K562 (cell line): ENCODE measurements around the gene YES1. TPM values are rescaled to one million over a fixed set of nuclear protein-coding genes. Genes with fewer than 3 reads are reported as not detected.

Source experiments
- ARID4B ChIP-seq: sonication (generic); formaldehyde crosslinking; IDR thresholded peaks from 2 replicates; pipeline ENCODE4 v1.8.0; 2022; ENCODE audit warnings: mild to moderate bottlenecking, missing genetic modification reagents
- CEBPZ ChIP-seq: fragments of 150-350 bp; IDR thresholded peaks from 2 replicates; pipeline ENCODE4 v1.6.1; 2014; ENCODE audit warnings: low read depth, mild to moderate bottlenecking, low read length, borderline replicate concordance
- CREB5 ChIP-seq: fragments of 250-450 bp; sonication (Bioruptor Pico); IDR thresholded peaks from 2 replicates; pipeline ENCODE4 v1.5.0; 2020; ENCODE audit warnings: mild to moderate bottlenecking
- DIDO1 ChIP-seq: fragments of 450-650 bp; IDR thresholded peaks from 2 replicates; pipeline ENCODE4 v1.6.1; 2016; ENCODE audit warnings: low read depth, missing biosample characterization, missing genetic modification characterization
- ETS1 ChIP-seq: conservative IDR thresholded peaks from 2 replicates; pipeline ENCODE4 v1.6.1; 2011; ENCODE audit warnings: low read depth, mild to moderate bottlenecking, low read length; ENCODE audit not compliant: control insufficient read depth
- MAFF ChIP-seq: IDR thresholded peaks from 2 replicates; pipeline ENCODE4 v1.6.1; 2012; ENCODE audit warnings: low read length, improper control_type of control experiment
- MAFG ChIP-seq: fragments of 450-650 bp; conservative IDR thresholded peaks from 2 replicates; pipeline ENCODE4 v1.6.1; 2016; ENCODE audit warnings: missing genetic modification characterization, missing compliant biosample characterization
- MLLT1 ChIP-seq, 2 experiments: fragments of 450-650 bp; IDR thresholded peaks; 2 replicates each; pipeline ENCODE4 v1.6.1; 2016
- MYC ChIP-seq, 2 experiments: fragments of 250-450 bp in 1 of 2; sonication (Bioruptor Pico) in 1 of 2; IDR thresholded peaks; 2 replicates each; pipeline versions ENCODE4 v1.5.1 to v1.6.1; 2012 to 2021; ENCODE audit warnings: low read depth in 2 of 2, borderline replicate concordance in 1 of 2, improper control_type of control experiment in 1 of 2, low read length in 1 of 2, mild to moderate bottlenecking in 1 of 2, moderate library complexity in 1 of 2
- NCOA4 ChIP-seq: fragments of 450-650 bp; IDR thresholded peaks from 2 replicates; pipeline ENCODE4 v1.6.1; 2018; ENCODE audit warnings: mild to moderate bottlenecking; ENCODE audit not compliant: partially characterized antibody
- PTTG1 ChIP-seq: fragments of 450-650 bp; IDR thresholded peaks from 2 replicates; pipeline ENCODE4 v1.6.1; 2016; ENCODE audit warnings: low read depth, mild to moderate bottlenecking, missing genetic modification characterization, missing compliant biosample characterization
- RB1 ChIP-seq: fragments of 450-650 bp; IDR thresholded peaks from 2 replicates; pipeline ENCODE4 v1.6.1; 2017; ENCODE audit warnings: low read depth, mild to moderate bottlenecking
- RHOXF2B ChIP-seq: fragments of 250-450 bp; sonication (Bioruptor Pico); conservative IDR thresholded peaks from 2 replicates; pipeline ENCODE4 v1.5.1; 2021
- ZNF239 ChIP-seq: fragments of 250-450 bp; sonication (Bioruptor Pico); IDR thresholded peaks from 2 replicates; pipeline ENCODE4 v1.4.0; 2020; ENCODE audit warnings: mild to moderate bottlenecking
- ZNF668 ChIP-seq: fragments of 250-450 bp; sonication (Bioruptor Pico); IDR thresholded peaks from 2 replicates; pipeline ENCODE4 v1.8.0; 2022; ENCODE audit warnings: mild to moderate bottlenecking, inconsistent platforms
- polyA plus RNA-seq, 8 experiments: library from polyadenylated mRNA; depleted of rRNA in 4 of 8; stranded (reverse) in 5 of 8; unstranded in 3 of 8; fragments of >200 nt; fragmentation: Nextera tagmentation in 2 of 8; fragmentation: Illumina TruSeq in 1 of 8; extraction: Ambion mirVana in 2 of 8; extraction: Trizol in 1 of 8; gene quantifications; 2 replicates each; pipeline versions ENCODE4 v1.2.1 to v1.2.3, GENCODE V29; 2011 to 2014; ENCODE audit warnings: inconsistent platforms in 1 of 8, missing spikeins in 1 of 8
- total RNA-seq, 7 experiments: library from RNA; depleted of rRNA in 6 of 7; stranded (reverse); fragments of >200 nt in 6 of 7; fragmentation: Illumina TruSeq in 2 of 7; extraction: Trizol in 2 of 7; gene quantifications; 2 replicates each; pipeline versions ENCODE4 v1.2.1 to v1.2.3, GENCODE V29; 2011 to 2021; ENCODE audit warnings: low replicate concordance in 1 of 7

YES1 gene
- total and polyA plus RNA-seq, 9 of the 15 experiments (the other 6 are each of a cell fraction or from before 2014, with no cell fraction given), result 37.2 to 115 (median 77.7) TPM

- TF ChIP-seq MAFG (tag) (no peak), DIDO1 (tag) (no peak), NCOA4 (no peak), ETS1 (no peak), MLLT1 (IDR thresholded peaks at IDR 0.05) (peak in 1 of 2 experiments; percentile 77; a peak in 1 of 4 replicates), MYC (IDR thresholded peaks at IDR 0.05; ENCODE audit: low read depth, low read length) (no peak), MYC (CRISPR knock-in tag; IDR thresholded peaks at IDR 0.05; ENCODE audit: borderline replicate concordance, low read depth) (no peak), ARID4B (CRISPR knock-in tag) (no peak), ZNF668 (CRISPR knock-in tag) (no peak), CEBPZ (0 out of 2 replicates have a peak, but pooled peaks have one; percentile 7), ZNF239 (CRISPR knock-in tag) (no peak), RHOXF2B (no peak), RB1 (no peak), MAFF (no peak), CREB5 (CRISPR knock-in tag) (no peak), PTTG1 (tag) (no peak)
Measured at GRCh38 chr18:711310-711656, 100.8 kb downstream of the YES1 start (continued).
